ENCODE results near the gene TUBG2.
"Not testable (repeated sequence)": the region's sequence is repeated elsewhere in the genome, so short reads cannot be mapped to it uniquely, and the experiment has no call there.

The TUBG2 gene

GRCh38 chr17:42653179-42654124 is 5.6 kb upstream of the TUBG2 start:
- DNase-seq (ENCODE audit: low read depth, low spot score), result no peak
- no peak overlapping the region for H3K27ac ChIP-seq

GRCh38 chr17:42655528-42655927 is 3.6 kb upstream of the TUBG2 start:
- H3K27ac ChIP-seq, result peak overlapping the region; percentile 53
- DNase-seq (ENCODE audit: low read depth, low spot score), result no peak

- DNase-seq (ENCODE audit: low read depth, low spot score), result no peak
- no peak overlapping the region for H3K27ac ChIP-seq
These were observed 1.1 kb upstream of the TUBG2 start for GRCh38 chr17:42657824-42658588.

DNA sequence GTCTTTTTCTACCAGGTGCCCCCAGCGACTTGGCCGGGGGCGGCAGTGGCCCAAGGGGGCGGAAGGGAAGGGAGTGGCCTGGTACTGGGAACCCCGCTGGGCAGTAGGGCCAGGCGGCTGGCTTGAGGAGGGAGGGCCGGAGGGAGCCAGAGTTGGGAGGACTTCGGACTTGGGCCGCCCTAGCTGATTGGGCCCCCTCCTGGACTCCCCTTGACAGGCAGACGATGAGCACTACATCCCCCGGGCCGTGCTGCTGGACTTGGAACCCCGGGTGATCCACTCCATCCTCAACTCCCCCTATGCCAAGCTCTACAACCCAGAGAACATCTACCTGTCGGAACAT is 819 bp downstream of the TUBG2 start:
- peak overlapping the region; percentile 49 for H3K27ac ChIP-seq
- not testable (repeated sequence) for DNase-seq (ENCODE audit: low read depth, low spot score)

DNA sequence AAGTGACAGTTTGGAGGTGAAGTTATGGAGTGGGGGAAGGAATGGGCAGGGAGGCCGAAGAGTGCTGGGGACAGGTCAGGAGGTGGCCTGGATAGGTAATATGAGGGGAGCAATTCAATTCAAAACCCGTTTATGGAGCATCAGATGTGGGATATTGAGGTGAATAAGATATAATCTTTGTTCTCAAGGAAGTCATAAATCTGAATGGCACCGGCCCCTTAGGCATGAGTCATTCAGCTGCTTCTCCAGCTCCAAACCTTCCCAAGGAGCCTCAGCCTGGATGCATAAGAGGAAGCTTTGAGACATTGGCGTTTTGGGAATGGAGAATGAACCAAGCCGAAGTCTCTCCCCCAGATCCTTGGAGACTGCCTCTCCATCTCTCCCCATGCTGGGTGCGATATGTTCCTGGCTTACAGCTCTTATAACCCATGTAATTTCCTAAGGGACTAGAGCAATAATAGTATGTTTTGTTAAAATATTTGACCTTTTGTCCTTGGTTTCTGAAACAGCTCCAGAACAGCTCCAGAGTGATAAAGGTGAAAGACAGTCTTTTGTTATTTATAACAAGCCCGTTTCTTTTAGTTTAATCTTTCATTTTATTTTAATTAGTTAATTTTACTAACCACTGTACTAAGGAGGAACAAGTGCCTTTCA is 1.7 kb downstream of the TUBG2 start:
- no peak for DNase-seq (ENCODE audit: low read depth, low spot score)
- peak overlapping the region; percentile 34 for H3K27ac ChIP-seq

DNA sequence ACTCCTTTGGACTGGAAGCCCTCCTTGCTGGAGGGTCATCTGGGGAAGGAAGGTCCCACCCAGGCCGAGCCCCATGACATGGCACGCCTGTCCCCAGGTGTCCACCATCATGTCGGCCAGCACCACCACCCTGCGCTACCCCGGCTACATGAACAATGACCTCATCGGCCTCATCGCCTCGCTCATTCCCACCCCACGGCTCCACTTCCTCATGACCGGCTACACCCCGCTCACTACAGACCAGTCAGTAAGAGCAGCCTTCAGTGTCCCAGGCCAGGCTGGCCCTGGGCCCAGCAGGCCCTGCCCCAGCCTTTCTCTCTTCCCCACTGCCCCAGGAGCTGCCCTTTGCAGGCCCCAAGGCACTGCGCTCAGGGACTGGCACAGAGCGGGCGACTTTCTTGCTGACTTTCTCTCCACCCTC is 6.5 kb downstream of the TUBG2 start:
- H3K27ac ChIP-seq, result no peak overlapping the region
- no peak for DNase-seq (ENCODE audit: low read depth, low spot score)

- not testable (repeated sequence) for H3K27ac ChIP-seq
These were observed 7.0 kb downstream of the TUBG2 start for GRCh38 chr17:42666126-42666525.

GRCh38 chr17:42667088-42667951 is 8.2 kb downstream of the TUBG2 start:
- H3K27ac ChIP-seq, result peak overlapping the region; percentile 65
- peak; percentile 78 for DNase-seq (ENCODE audit: low read depth, low spot score)

More at GRCh38 chr17:42666126-42666525, 7.0 kb downstream of the TUBG2 start:
- DNase-seq (ENCODE audit: low read depth, low spot score), result not testable (repeated sequence)

DNA sequence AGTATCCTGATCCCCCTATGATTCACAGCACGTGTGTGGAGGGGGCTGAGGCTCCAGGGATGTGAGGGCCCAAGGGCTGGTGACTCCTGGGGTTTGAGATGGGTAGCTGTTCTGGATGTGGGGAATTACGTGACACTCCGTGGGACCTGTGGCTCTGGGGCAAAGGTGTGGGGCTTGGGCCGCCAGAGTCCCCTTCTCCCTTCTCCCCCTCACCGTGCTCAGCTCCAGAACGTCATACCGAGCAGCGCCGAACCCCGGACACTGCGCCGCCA is 10.6 kb downstream of the TUBG2 start:
- H3K27ac ChIP-seq, result no peak overlapping the region
- DNase-seq (ENCODE audit: low read depth, low spot score), result no peak

DNA sequence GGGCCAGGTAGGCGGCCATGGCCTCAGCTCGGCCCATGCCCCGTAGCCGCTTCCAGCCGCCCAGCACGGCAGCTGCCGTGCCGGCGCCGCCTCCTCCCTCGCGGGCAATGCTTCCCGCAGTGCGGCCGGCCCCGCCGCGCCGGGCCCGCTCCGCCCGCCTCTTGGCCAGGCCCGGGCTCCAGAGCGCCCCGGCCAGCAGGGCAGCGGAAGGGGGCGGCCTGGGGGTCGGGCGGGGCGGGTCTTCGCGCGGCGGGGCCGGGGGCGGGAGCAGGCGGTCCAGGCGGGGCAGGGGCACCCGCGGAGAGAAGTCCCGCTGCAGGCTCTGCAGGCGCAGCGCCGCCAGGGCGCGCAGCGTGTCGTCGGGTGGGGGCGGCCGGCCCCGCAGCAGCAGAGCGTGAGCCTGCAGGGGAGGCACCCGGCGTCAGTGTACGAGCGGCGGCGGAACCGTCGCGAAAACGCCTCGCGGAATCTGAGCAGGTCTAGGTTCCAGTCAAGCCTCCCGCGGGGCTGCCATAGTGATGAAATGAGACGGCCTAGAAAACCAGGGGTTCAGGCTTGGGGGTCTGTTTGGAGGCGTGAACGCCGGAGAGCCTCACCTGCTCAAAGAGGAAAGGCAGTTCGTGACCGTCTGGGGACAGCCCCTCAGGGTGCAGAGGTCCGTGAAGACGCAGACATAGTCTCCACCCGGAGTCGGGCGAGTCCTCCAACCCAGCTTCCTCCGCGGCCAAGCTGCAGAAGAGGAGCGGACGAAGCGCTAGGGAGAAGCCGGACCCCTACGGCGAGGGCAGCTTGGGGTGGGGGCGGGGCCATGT is 11.1 kb downstream of the TUBG2 start:
- DNase-seq (ENCODE audit: low read depth, low spot score), result no peak
- H3K27ac ChIP-seq, result no peak overlapping the region

GRCh38 chr17:42670789-42671657 is 11.9 kb downstream of the TUBG2 start:
- no peak overlapping the region for H3K27ac ChIP-seq

DNA sequence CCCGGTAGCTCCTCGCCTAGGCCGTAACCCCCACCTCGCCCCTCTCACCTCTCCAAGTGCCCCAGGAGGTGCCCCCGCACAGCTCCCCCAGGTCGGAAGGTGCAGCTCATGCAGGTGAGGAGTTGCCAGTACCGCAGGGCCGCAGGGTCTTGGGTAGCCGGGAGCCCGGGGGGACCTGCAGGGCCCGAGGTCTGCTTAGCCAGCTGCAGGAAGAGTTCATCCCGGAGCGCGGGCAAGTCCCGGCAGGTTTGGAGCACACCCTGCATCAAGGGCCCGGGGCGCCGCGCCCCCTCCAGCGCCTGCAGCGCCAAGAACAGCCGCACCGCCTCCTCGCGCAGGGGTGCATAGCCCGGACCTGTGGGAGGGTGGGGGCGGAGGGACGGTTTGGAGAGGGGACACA is 13.0 kb downstream of the TUBG2 start:
- peak overlapping the region; percentile 16 for H3K27ac ChIP-seq
- no peak for DNase-seq (ENCODE audit: low read depth, low spot score)

More at GRCh38 chr17:42670789-42671657, 11.9 kb downstream of the TUBG2 start:
- DNase-seq (ENCODE audit: low read depth, low spot score), result no peak

DNA sequence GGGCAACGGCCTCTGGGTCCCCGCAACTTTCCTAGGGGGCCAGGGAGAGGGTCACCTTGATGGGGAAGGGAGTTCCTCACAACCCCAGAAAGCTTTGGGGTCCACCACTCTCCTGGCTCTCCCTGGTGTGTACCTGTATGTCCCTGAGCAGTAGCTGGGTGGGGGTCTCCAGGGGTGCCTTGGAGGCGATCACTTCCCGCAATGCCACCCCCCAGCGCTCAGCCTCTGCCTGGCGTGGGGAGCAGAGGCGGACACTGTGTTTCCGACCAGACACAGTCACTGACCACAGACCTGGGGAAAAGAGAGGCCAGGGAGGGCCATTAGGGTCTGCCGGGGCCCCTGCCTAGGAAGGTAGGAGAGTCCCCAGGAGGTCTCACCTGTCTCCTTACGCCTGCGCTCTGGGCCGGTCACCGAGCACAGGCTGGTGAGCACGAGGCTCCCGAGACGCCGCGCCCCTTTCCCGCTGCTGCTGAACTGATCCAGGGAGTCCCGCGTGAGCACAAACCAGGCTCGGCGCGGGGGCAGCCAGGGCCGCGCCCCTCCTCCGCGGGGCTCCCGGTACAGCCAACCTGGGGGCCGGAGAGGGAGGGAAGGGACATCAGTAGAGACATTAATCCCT is 14.3 kb downstream of the TUBG2 start:
- DNase-seq (ENCODE audit: low read depth, low spot score), result no peak
- no peak overlapping the region for H3K27ac ChIP-seq

GRCh38 chr17:42673885-42674754 is 15.0 kb downstream of the TUBG2 start:
- DNase-seq (ENCODE audit: low read depth, low spot score), result no peak
- H3K27ac ChIP-seq, result peak overlapping the region; percentile 94

- DNase-seq (ENCODE audit: low read depth, low spot score), result no peak
- peak overlapping the region; percentile 94 for H3K27ac ChIP-seq
These were observed 15.8 kb downstream of the TUBG2 start for GRCh38 chr17:42674755-42675347.

- peak overlapping the region; percentile 94 for H3K27ac ChIP-seq
- no peak for DNase-seq (ENCODE audit: low read depth, low spot score)
These were observed 16.4 kb downstream of the TUBG2 start for GRCh38 chr17:42675348-42675964.

Measured in epithelial cell of prostate (primary cell).